ENCODE results near the gene MVB12B.

The MVB12B gene

GRCh38 chr9:126299706-126300276 lies 26.8 kb upstream of the MVB12B start:
- DNase-seq (ENCODE audit: low read depth, low spot score): no peak
- H3K9me3 ChIP-seq (ENCODE audit: low read depth, low read length): no peaks in the 10 kb centered on the region
- no peak for TF ChIP-seq POLR2AphosphoS5 (IDR thresholded peaks at IDR 0.05; ENCODE audit: borderline replicate concordance, low read depth, low read length)
- H3K36me3 ChIP-seq (ENCODE audit: insufficient read depth, low read length): no peaks in the 10 kb centered on the region
- no peak overlapping the region for H3K27ac ChIP-seq
- no peak overlapping the region for H3K9ac ChIP-seq (ENCODE audit: insufficient read length)
- H3K4me3 ChIP-seq: no peak overlapping the region

GRCh38 chr9:126301196-126301595 lies 25.4 kb upstream of the MVB12B start:
- no peak overlapping the region for H3K9ac ChIP-seq (ENCODE audit: insufficient read length)
- H3K4me3 ChIP-seq: no peak overlapping the region
- DNase-seq (ENCODE audit: low read depth, low spot score): no peak
- no peaks in the 10 kb centered on the region for H3K36me3 ChIP-seq (ENCODE audit: insufficient read depth, low read length)
- no peaks in the 10 kb centered on the region for H3K9me3 ChIP-seq (ENCODE audit: low read depth, low read length)
- no peak overlapping the region for H3K27ac ChIP-seq
- no peak for TF ChIP-seq POLR2AphosphoS5 (IDR thresholded peaks at IDR 0.05; ENCODE audit: borderline replicate concordance, low read depth, low read length)
- no peak for TF ChIP-seq FOXP2 (optimal IDR thresholded peaks at IDR 0.05; ENCODE audit: control extremely low read depth, extremely low read length, insufficient read depth)
- no peak for TF ChIP-seq EZH2 (IDR thresholded peaks at IDR 0.05)

- no peak for DNase-seq (ENCODE audit: low read depth, low spot score)
- no peak overlapping the region for H3K9ac ChIP-seq (ENCODE audit: insufficient read length)
Observed at GRCh38 chr9:126301985-126302603, 24.5 kb upstream of the MVB12B start.

GRCh38 chr9:126302730-126303129 lies 23.9 kb upstream of the MVB12B start:
- DNase-seq (ENCODE audit: low read depth, low spot score): no peak
- Histone ChIP-seq H3K9me3 (ENCODE audit: low read depth, low read length) (no peaks in the 10 kb centered on the region), H3K27ac (no peak overlapping the region), H3K9ac (ENCODE audit: insufficient read length) (no peak overlapping the region), H3K36me3 (ENCODE audit: insufficient read depth, low read length) (no peaks in the 10 kb centered on the region), H3K4me3 (no peak overlapping the region)
- no peak for TF ChIP-seq EZH2 (IDR thresholded peaks at IDR 0.05)

More at GRCh38 chr9:126301985-126302603, 24.5 kb upstream of the MVB12B start:
- H3K27ac ChIP-seq: no peak overlapping the region
- no peak overlapping the region for H3K4me3 ChIP-seq
- no peak for TF ChIP-seq EZH2 (IDR thresholded peaks at IDR 0.05)
- no peak for TF ChIP-seq FOXP2 (optimal IDR thresholded peaks at IDR 0.05; ENCODE audit: control extremely low read depth, extremely low read length, insufficient read depth)
- TF ChIP-seq POLR2AphosphoS5 (IDR thresholded peaks at IDR 0.05; ENCODE audit: borderline replicate concordance, low read depth, low read length): no peak
- no peaks in the 10 kb centered on the region for H3K36me3 ChIP-seq (ENCODE audit: insufficient read depth, low read length)
- no peaks in the 10 kb centered on the region for H3K9me3 ChIP-seq (ENCODE audit: low read depth, low read length)

- DNase-seq (ENCODE audit: low read depth, low spot score): no peak
- Histone ChIP-seq H3K9ac (ENCODE audit: insufficient read length) (no peak overlapping the region), H3K36me3 (ENCODE audit: insufficient read depth, low read length) (no peaks in the 10 kb centered on the region), H3K4me3 (no peak overlapping the region), H3K9me3 (ENCODE audit: low read depth, low read length) (no peaks in the 10 kb centered on the region), H3K27ac (no peak overlapping the region)
- TF ChIP-seq EZH2 (IDR thresholded peaks at IDR 0.05) (no peak), FOXP2 (optimal IDR thresholded peaks at IDR 0.05; ENCODE audit: control extremely low read depth, extremely low read length, insufficient read depth) (no peak), POLR2AphosphoS5 (IDR thresholded peaks at IDR 0.05; ENCODE audit: borderline replicate concordance, low read depth, low read length) (no peak)
Observed at GRCh38 chr9:126303488-126303887, 23.1 kb upstream of the MVB12B start.

GRCh38 chr9:126304207-126304970 lies 22.2 kb upstream of the MVB12B start:
- no peak for DNase-seq (ENCODE audit: low read depth, low spot score)
- no peaks in the 10 kb centered on the region for H3K9me3 ChIP-seq (ENCODE audit: low read depth, low read length)
- no peak overlapping the region for H3K4me3 ChIP-seq
- no peak overlapping the region for H3K27ac ChIP-seq
- no peak overlapping the region for H3K9ac ChIP-seq (ENCODE audit: insufficient read length)
- no peaks in the 10 kb centered on the region for H3K36me3 ChIP-seq (ENCODE audit: insufficient read depth, low read length)
- TF ChIP-seq POLR2AphosphoS5 (IDR thresholded peaks at IDR 0.05; ENCODE audit: borderline replicate concordance, low read depth, low read length): no peak
- TF ChIP-seq FOXP2 (optimal IDR thresholded peaks at IDR 0.05; ENCODE audit: control extremely low read depth, extremely low read length, insufficient read depth): no peak
- TF ChIP-seq EZH2 (IDR thresholded peaks at IDR 0.05): no peak

- TF ChIP-seq FOXP2 (optimal IDR thresholded peaks at IDR 0.05; ENCODE audit: control extremely low read depth, extremely low read length, insufficient read depth) (no peak), EZH2 (IDR thresholded peaks at IDR 0.05) (no peak), POLR2AphosphoS5 (IDR thresholded peaks at IDR 0.05; ENCODE audit: borderline replicate concordance, low read depth, low read length) (no peak)
- no peak overlapping the region for H3K4me3 ChIP-seq
- H3K36me3 ChIP-seq (ENCODE audit: insufficient read depth, low read length): no peaks in the 10 kb centered on the region
- no peak overlapping the region for H3K27ac ChIP-seq
- no peaks in the 10 kb centered on the region for H3K9me3 ChIP-seq (ENCODE audit: low read depth, low read length)
- no peak for DNase-seq (ENCODE audit: low read depth, low spot score)
- no peak overlapping the region for H3K9ac ChIP-seq (ENCODE audit: insufficient read length)
Observed at GRCh38 chr9:126304971-126305320, 21.7 kb upstream of the MVB12B start.

GRCh38 chr9:126306071-126306647 lies 20.5 kb upstream of the MVB12B start:
- H3K4me3 ChIP-seq: no peak overlapping the region
- no peak overlapping the region for H3K9ac ChIP-seq (ENCODE audit: insufficient read length)
- H3K36me3 ChIP-seq (ENCODE audit: insufficient read depth, low read length): no peaks in the 10 kb centered on the region
- TF ChIP-seq FOXP2 (optimal IDR thresholded peaks at IDR 0.05; ENCODE audit: control extremely low read depth, extremely low read length, insufficient read depth) (no peak), EZH2 (IDR thresholded peaks at IDR 0.05) (no peak), POLR2AphosphoS5 (IDR thresholded peaks at IDR 0.05; ENCODE audit: borderline replicate concordance, low read depth, low read length) (no peak)
- H3K27ac ChIP-seq: no peak overlapping the region
- DNase-seq (ENCODE audit: low read depth, low spot score): no peak
- no peaks in the 10 kb centered on the region for H3K9me3 ChIP-seq (ENCODE audit: low read depth, low read length)
